Psoas muscle (tissue), 8 donors: ENCODE data around the gene NFATC2. TPM values are rescaled to one million over a fixed set of nuclear protein-coding genes. Genes with fewer than 3 reads are reported as not detected.

ENCODE experiments used
- ATAC-seq, 4 donors: fragments of 200-7000 bp; cut with Tn5 transposase; one replicate each; pipeline ENCODE4 v1.9.1; 2020; ENCODE audit warnings: moderate library complexity in 3 of 4, mild to moderate bottlenecking in 2 of 4
- DNase-seq, 2 donors: peaks; one replicate each; pipeline ENCODE4 v3.0.0-alpha.2; 2020
- H3K27ac ChIP-seq: fragments of 200-600 bp; one replicate; pipeline ENCODE4 v1.8.0; 2022
- H3K27me3 ChIP-seq, 3 donors: fragments of 200-600 bp in 1 of 3; one replicate each; pipeline versions ENCODE4 v1.6.1 to v1.8.0; 2013 to 2022; ENCODE audit warnings: low read length in 2 of 3, mild to moderate bottlenecking in 2 of 3, moderate library complexity in 1 of 3; ENCODE audit not compliant: insufficient read depth in 3 of 3
- H3K36me3 ChIP-seq, 2 donors: fragments of 200-600 bp in 1 of 2; one replicate each; pipeline versions ENCODE4 v1.6.1 to v1.8.0; 2013 to 2022; ENCODE audit warnings: low read depth in 1 of 2, mild to moderate bottlenecking in 1 of 2, moderate library complexity in 1 of 2; ENCODE audit not compliant: insufficient read depth in 1 of 2
- H3K4me1 ChIP-seq: fragments of 200-600 bp; one replicate; pipeline ENCODE4 v1.8.0; 2022
- H3K4me3 ChIP-seq: fragments of 200-600 bp; one replicate; pipeline ENCODE4 v1.8.0; 2022; ENCODE audit warnings: mild to moderate bottlenecking
- H3K9me3 ChIP-seq: fragments of 200-600 bp; one replicate; pipeline ENCODE4 v1.8.0; 2022
- WGBS, 3 donors: extraction: QIAGEN DNeasy Blood & Tissue Kit; methylation state at CpG; one replicate each; pipeline versions ENCODE4 v1.1.6 to v1.1.7; 2013; 5-methylcytosine and 5-hydroxymethylcytosine counted together
- intact Hi-C, 2 donors: fragments of 100-400 bp; cut with DNase I; formaldehyde crosslinking; loops; one replicate each; pipeline versions ENCODE4 v1.11.0 to v1.14.2; 2022
- polyA plus RNA-seq, 3 donors: library from polyadenylated mRNA; stranded (reverse); fragments of 200-250 nt; gene quantifications; one replicate each; pipeline ENCODE4 v1.2.3, GENCODE V29; 2013
- total RNA-seq, 4 donors: library from RNA; stranded (reverse); fragmentation: NEBNext Ultra II Directional in 2 of 4; extraction: Animal tissue kit (Norgen Biotek cat#: 25700) in 2 of 4; gene quantifications; one replicate each; pipeline versions ENCODE4 v1.2.1 to v1.2.4, GENCODE V29; 2021 to 2023
- TF ChIP-seq, protein P1 (sequence below): fragments of 200-600 bp; IDR thresholded peaks from one replicate; pipeline ENCODE4 v1.8.0; 2022; ENCODE audit warnings: antibody characterized with exemption
- donor health status: healthy with polysubstance abuse.
- donor health status: DM: no; HTN: no; CAD: no; lungs with moderate emphysema.
- donor health status: Bipolar disorder and iron deficiency.
- donor health status: healthy.
- donor health status: DM: yes; HTN: yes; CAD: no.
- donor health status: DM: no; HTN: no; CAD: no.
- donor health status: DM: no; HTN: no; CAD: no.
- donor health status: DM: yes; HTN: yes; CAD: no.

The NFATC2 gene
- total and polyA plus RNA-seq, 7 donors, result 0.18 to 3.1 (median 0.64) TPM

DNA sequence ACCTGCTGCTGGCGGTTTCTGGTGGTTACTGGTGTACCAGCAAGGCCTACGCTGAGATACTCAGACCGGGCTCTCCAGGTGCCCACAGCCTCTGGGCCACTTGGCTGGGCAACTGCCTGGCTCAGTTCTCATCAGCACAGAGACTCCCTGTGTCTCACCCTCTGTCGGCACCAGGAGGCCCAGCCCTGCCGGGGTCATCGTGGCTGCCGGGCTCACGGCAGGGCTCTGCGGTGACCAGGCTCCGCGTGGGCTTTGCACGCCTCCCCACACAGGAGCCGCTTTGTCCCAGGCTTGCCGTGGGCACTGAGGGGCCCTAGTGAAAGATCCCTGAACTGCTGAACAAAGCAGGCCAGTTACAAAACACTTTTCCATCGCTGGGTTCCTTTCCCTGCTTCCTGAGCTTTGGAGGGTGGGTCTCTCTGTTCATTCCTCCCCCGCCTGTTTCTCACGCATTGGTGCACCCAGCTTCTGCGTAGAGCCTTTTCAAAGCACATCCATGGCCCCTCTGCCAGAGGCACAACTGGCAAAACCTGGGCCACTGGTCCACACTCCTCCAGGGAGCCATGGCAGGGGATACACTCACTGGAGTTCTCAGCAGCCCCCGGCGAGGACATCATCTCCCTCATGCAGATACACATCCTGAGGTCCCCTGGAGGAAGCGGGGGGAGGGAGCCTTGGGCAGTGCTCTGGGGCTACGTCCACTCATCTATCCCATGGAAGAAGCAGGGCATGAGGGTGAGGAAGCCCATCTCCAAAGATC lies 117.0 kb downstream of the NFATC2 start:
- intact Hi-C loops, result no loop called here
- Histone ChIP-seq H3K27ac (no peak overlapping the region), H3K36me3 (no peaks in the 10 kb centered on the region), H3K27me3 (no peaks in the 10 kb centered on the region), H3K9me3 (no peaks in the 10 kb centered on the region), H3K4me1 (peaks cover 4% of the 10 kb centered on the region), H3K4me3 (no peak overlapping the region)
- WGBS, 3 donors, result 93 to 94% (median 93%) methylated on average over 22 of the region's 22 CpGs
- ATAC-seq, result no peak
- TF ChIP-seq, protein P1, sequence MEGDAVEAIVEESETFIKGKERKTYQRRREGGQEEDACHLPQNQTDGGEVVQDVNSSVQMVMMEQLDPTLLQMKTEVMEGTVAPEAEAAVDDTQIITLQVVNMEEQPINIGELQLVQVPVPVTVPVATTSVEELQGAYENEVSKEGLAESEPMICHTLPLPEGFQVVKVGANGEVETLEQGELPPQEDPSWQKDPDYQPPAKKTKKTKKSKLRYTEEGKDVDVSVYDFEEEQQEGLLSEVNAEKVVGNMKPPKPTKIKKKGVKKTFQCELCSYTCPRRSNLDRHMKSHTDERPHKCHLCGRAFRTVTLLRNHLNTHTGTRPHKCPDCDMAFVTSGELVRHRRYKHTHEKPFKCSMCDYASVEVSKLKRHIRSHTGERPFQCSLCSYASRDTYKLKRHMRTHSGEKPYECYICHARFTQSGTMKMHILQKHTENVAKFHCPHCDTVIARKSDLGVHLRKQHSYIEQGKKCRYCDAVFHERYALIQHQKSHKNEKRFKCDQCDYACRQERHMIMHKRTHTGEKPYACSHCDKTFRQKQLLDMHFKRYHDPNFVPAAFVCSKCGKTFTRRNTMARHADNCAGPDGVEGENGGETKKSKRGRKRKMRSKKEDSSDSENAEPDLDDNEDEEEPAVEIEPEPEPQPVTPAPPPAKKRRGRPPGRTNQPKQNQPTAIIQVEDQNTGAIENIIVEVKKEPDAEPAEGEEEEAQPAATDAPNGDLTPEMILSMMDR, result no peak
- no peak for DNase-seq

DNA sequence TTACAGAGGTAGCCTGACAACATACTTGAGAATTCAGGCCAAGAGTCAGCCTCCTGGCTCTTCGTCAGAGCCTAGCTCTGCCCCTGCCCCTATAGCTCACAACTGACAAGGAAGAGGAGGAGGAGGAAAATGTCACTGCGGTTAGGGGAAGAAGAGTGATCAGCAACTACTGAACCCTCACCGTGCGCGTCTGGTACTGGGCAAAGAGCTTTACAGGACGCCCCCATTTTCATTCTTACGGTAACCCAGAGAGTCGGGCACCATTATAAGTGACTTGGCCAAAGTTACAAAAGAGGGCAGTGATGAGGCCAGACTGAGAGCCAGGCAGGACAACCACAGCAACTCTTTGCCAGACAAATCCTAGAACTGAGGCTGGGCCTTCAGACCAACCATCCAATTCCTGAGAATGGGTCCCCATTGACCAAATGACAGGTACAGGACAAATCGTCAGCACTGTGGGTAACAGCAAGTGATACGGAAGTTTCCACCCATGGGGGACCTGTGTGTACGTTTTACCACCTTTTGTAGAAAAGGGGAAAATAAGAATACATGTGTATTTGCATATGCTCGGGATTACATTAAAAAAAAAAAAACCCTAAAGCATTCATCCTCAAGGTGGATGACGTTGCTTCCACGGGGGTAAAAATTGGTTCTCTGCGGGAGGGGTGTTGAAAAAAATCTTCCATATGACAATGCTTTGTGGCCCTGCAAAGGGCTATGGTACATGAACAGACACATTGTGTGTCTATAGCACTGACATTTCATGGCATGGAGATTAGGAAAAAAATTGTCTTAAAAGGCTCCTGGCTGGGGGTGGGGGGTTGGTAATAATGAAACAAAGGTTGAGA lies 118.0 kb downstream of the NFATC2 start:
- DNase-seq (no peak), ATAC-seq (no peak)
- Histone ChIP-seq H3K4me1 (no peaks in the 10 kb centered on the region), H3K27me3 (no peaks in the 10 kb centered on the region), H3K9me3 (no peaks in the 10 kb centered on the region), H3K36me3 (no peaks in the 10 kb centered on the region), H3K4me3 (no peak overlapping the region), H3K27ac (no peak overlapping the region)
- intact Hi-C loops, result no loop called here
- TF ChIP-seq, protein P1, result no peak
- 90% methylated on average over 15 of the region's 15 CpGs for WGBS, 3 donors

DNA sequence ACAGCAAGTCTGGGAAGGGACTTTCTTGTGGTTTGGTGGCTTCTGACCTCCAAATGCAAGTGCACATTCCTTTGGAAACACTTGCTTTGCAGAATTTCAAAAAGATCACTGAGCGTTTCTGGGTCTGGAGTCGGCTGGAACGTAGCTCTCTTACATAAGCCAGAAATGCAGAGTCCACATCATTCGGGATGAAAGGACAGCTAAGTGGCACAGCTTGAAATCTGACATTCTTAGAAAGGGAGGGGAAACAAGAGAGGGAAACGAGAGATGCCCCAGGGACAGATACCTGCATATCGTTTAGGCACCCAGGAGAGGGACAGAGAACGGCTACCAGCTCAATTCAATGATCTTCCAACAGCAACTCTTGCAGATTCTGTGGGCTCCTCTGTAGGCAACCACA lies 118.7 kb downstream of the NFATC2 start:
- ATAC-seq (no peak), DNase-seq (no peak)
- Histone ChIP-seq H3K9me3 (no peaks in the 10 kb centered on the region), H3K4me3 (no peak overlapping the region), H3K4me1 (no peaks in the 10 kb centered on the region), H3K27me3 (no peaks in the 10 kb centered on the region), H3K36me3 (no peaks in the 10 kb centered on the region), H3K27ac (no peak overlapping the region)
- TF ChIP-seq, protein P1, result no peak
- intact Hi-C loops, result no loop called here
- WGBS, 3 donors, result 64 to 82% (median 76%) methylated on average over 7 of the region's 7 CpGs

DNA sequence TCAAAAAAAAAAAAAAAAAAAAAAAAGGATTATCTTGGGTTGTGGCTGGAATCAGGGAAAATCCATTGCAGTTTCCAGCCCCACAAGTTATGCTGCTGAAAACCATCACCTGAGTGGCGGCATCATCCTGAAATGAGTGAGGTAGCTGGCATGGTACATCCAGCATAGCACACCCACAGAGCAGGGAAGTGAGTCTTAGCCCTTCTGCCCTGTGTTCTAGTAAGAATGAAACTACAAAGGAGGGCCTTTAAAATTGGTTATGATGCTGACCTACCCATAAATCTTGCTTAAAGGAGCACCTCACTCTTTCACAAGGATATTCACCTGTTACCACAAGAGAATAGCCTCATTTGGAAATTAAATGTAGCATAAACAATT lies 119.2 kb downstream of the NFATC2 start:
- Histone ChIP-seq H3K4me3 (no peak overlapping the region), H3K4me1 (no peaks in the 10 kb centered on the region), H3K9me3 (no peaks in the 10 kb centered on the region), H3K27me3 (no peaks in the 10 kb centered on the region), H3K36me3 (no peaks in the 10 kb centered on the region), H3K27ac (no peak overlapping the region)
- TF ChIP-seq, protein P1, result no peak
- intact Hi-C loops, result no loop called here
- WGBS, 3 donors, result 91 to 100% (median 100%) methylated on average over 1 of the region's 1 CpG
- DNase-seq, result no peak
- ATAC-seq, result no peak
